Measurements from ENCODE around the gene PTGDR.

DNA sequence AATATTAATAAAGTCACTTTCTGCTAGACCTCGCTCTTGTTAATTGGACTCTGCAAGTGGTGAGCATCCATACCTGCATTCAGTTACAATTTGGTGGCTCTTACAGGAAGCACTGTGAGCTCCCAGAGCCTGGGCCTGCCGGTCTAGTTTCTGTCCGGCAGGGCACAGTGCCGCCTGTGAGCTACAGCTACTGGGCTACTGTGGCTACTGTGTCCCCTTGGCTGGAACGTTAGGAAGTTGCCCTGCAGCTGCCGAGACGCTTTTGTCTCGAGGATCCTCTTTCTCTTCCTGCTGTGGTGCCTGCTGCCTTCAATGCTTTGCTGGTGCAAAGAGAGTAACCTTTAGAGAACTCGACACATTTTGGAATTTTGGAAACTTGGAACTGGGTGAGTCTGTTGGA is 44.6 kb upstream of the PTGDR start:
- no peak for TF ChIP-seq POLR2A (IDR thresholded peaks at IDR 0.05)
- TF ChIP-seq, protein P1, sequence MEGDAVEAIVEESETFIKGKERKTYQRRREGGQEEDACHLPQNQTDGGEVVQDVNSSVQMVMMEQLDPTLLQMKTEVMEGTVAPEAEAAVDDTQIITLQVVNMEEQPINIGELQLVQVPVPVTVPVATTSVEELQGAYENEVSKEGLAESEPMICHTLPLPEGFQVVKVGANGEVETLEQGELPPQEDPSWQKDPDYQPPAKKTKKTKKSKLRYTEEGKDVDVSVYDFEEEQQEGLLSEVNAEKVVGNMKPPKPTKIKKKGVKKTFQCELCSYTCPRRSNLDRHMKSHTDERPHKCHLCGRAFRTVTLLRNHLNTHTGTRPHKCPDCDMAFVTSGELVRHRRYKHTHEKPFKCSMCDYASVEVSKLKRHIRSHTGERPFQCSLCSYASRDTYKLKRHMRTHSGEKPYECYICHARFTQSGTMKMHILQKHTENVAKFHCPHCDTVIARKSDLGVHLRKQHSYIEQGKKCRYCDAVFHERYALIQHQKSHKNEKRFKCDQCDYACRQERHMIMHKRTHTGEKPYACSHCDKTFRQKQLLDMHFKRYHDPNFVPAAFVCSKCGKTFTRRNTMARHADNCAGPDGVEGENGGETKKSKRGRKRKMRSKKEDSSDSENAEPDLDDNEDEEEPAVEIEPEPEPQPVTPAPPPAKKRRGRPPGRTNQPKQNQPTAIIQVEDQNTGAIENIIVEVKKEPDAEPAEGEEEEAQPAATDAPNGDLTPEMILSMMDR (IDR thresholded peaks at IDR 0.05): no peak

Measured in heart left ventricle (tissue), 13 donors.